Measurements from ENCODE around the gene LTBR.

The LTBR gene

GRCh38 chr12:6368906-6369525 is 14.9 kb upstream of the LTBR start:
- DNase-seq (ENCODE audit: low spot score) = no peak

- DNase-seq (ENCODE audit: low spot score) = no peak
Measured at GRCh38 chr12:6369916-6370575, 13.9 kb upstream of the LTBR start.

- DNase-seq (ENCODE audit: low spot score) = no peak
Measured at GRCh38 chr12:6370576-6370935, 13.4 kb upstream of the LTBR start.

DNA sequence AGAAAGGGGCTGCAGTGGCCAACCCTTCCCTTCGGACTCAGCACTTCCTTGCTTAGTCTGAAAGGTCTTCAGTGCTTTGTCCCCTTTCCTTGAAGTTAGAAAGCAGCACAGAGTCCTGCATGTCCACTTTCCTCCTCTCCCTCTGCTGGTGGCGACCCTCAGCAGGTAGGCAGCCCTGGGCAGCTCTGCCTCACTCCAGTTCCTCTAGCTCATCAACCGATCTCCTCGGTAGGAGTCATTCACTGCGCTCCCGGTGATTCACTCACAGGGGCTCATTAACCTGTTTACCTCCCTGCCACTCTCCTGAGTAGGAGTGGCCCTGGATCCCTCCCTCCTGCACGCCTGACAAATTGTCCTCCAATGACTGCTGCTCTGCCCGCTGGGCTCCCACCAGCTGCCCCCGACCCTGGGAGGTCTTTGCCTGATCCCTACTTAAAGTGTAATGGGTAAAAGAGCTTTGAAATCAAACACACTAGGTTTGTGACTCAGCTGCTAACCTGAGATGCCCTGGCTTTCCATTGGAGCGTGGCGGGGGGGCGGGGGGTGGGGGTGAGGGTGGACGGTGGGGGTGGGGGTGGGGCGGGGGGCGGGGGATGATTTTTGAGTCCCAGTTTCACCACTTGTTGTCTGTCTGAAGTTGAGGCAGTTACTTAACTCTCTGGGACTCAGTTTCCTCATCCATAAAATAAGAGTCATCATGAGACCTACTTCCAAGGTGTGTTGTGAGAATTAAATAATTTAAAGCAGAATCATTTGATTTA is 12.8 kb upstream of the LTBR start:
- peak; percentile 98 for DNase-seq (ENCODE audit: low spot score)

GRCh38 chr12:6372403-6373003 is 11.5 kb upstream of the LTBR start:
- peak; percentile 99 for DNase-seq (ENCODE audit: low spot score)

DNA sequence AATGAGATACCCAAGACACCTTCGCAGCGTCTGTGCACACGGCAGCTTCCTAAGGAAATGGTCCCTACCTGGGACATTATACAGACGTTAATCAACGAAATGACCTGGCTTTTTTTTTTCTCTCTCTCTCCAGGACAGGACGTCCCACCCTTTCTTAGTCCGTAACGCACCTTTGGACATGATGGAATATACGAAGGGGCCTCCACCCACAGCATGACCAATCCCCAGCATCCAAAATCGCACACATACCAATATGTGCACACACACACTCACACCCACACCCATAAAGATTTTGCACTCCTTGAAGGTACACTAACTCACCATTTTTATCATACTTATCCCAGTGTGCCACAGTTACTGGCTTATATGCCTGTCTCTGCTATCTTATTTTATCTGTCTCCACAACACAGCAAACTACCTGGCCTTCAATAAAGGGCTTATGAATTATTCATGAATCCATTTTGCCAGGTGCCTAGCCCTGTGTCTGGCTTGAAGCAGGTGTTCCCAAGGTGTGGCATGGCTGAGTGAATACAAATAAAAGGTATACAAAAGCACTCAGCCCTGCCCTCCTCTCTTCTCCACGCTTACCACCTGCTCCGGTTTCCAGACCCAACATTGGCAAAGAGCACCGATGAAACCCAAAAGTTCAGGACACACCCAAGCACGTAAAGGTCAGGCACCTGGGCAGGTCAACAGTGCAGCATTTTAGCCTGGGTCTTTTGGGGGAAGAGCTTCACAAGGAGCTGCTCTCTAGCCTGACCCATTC is 10.8 kb upstream of the LTBR start:
- DNase-seq (ENCODE audit: low spot score) = peak; percentile 88

DNA sequence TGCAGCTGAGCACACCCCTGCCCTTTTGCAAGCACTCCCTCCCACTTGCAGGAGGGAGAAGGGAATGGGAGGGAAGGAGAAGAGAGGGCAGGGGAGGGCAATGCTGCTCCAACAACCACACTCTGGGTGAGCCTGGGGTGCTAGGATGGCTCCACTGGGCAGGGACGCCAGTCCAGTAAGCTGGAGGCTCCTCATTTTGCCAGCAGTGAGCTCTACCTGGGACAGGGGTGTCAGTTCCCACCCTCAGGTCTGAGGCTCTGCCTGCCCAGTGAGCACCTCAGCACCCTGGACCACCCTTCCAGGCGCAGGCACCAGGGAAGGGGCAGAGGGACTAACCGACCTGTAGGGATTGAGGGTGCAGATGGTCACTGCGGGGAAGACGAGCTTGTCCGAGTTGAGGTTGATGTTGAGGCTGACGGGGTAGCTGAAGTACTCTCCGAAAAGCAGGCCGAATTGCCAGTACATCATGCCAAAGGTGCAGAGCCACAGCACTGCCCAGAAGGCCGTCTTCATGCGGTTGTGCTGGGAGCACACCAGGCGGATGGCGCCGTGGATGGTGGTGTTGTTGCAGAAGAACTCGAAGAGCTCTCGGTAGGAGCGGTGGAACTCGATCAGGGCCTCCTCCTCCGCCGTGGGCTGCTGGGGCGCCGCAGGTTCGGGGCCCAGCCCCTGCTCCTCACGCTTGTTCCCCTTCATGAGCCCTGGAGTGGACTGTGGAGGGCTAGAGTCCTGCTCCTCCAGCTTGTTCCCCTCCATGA is 9.8 kb upstream of the LTBR start:
- peak; percentile 39 for DNase-seq (ENCODE audit: low spot score)

- no peak for DNase-seq (ENCODE audit: low spot score)
Measured at GRCh38 chr12:6374786-6375160, 9.2 kb upstream of the LTBR start.

DNA sequence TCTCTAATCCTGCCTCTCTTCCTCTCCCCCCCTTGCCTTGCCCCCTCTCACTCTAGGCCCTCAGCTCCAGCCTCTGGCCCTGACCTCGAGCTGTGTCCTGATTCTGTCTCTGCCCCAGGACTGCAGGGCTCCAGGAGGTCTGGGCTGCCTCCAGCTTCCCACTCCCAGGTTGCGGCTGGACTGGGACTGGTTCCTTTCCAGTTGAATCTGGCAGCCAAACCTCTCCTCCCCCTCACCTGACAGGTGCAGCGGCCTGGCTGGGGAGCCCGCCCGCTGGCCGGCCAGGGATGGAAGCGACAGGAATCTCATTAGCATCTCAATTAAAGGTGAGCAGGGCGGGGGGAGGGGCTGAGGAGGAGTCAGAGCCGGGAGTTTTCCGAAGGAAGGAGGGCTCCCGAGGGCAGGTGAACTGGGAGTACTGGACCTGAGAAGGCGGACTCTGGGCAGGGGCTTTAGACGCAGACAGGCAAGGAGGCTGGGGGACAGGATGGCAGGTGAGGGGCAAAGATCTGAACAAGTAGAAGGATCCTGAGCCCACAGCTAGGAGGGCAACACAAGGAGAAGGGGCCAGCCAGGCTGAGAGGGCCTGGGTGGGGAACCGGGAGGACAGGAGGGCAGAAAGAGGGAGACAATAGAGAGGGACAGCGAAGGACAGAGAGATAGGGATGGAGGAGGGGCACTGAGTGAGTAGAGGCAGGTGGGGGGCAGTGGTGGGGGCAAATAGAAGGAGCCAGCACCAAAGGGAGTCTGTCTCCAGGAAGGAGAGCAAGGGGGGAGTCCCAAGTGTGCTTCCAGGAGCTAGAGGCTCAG is 8.5 kb upstream of the LTBR start, which contains the start of gene SCNN1A:
Gene SCNN1A, minus strand, starts transcription at position 295 of the 810 bp plus-strand sequence. CDS start 780 bp downstream, outside the sequence.
- DNase-seq (ENCODE audit: low spot score) = peak; percentile 84

DNA sequence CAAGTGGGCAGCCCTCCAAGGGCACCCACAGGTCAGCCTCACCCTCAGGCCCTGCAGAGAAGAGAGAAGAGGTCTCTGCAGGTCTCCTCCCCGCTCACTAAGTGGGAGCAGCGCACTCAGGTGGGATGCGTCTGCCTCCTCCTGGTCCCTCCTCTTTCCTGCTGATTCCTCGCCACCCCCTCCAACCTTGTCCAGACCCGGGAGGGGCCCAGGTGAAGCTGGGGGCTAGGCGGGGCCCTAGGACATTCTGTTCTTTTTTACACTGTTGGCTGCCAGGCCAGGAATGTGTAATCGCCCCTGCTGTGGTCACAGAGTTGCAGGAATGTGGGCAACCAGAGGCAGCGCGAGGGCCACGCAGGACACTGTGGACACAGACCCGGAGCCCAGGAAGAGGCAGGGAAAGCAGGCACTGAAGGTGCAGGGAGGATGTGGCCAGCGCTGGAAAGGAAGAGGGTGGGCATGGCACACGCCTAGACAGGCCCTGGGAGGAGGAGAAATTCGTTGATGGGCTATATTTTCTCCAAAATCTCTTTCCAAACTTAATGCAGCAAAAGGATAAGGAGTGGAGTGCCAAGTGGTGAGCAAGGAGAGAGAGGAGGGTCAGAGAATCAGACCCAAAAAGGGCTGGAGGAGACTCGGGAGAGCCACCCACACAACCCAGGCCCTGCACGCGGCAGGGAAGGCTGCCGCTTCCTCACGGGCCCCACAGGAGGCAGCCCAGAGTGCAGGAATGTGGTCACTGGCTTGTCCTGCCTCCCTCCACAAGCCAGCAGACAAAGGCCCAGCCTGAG is 7.7 kb upstream of the LTBR start:
- peak; percentile 84 for DNase-seq (ENCODE audit: low spot score)

- DNase-seq (ENCODE audit: low spot score) = no peak
Measured at GRCh38 chr12:6376870-6377666, 6.9 kb upstream of the LTBR start.

- peak; percentile 79 for DNase-seq (ENCODE audit: low spot score)
Measured at GRCh38 chr12:6377667-6377994, 6.3 kb upstream of the LTBR start.

DNA sequence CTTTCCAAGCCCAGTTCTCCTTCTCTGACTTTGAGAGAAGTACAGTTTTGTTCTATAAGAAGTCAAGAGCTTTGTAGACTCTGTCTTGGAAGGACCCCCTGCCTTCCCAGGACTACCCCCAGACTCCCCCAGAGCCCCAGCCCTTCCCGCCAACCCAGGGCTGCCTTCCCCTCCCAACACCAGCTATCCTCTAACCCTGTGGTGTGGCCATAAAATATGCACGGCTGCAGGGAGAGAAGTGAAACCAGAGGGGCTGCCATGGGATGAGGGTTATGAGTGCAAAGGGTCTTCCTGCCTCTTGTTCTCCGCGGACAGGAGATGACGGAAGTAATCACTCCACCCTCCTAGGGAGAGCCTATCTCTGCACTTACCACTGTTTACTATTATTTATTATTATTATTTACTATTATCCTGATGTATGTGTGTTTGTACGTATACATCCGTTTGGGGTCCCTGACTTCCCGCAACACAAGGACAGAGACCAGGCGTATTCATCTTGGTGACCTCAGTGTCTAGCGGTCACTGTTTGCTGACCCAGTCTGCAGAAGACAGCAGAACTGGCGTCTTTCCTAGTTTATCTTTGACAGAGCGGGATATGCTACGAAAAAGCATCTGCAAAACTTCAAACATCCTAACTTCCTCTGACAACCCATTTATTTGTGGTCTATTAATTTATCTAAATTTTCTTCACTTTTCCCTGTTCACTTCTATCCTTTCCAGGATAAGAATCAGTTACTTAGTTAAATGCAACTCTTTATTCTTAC is 5.1 kb upstream of the LTBR start:
- DNase-seq (ENCODE audit: low spot score) = no peak

DNA sequence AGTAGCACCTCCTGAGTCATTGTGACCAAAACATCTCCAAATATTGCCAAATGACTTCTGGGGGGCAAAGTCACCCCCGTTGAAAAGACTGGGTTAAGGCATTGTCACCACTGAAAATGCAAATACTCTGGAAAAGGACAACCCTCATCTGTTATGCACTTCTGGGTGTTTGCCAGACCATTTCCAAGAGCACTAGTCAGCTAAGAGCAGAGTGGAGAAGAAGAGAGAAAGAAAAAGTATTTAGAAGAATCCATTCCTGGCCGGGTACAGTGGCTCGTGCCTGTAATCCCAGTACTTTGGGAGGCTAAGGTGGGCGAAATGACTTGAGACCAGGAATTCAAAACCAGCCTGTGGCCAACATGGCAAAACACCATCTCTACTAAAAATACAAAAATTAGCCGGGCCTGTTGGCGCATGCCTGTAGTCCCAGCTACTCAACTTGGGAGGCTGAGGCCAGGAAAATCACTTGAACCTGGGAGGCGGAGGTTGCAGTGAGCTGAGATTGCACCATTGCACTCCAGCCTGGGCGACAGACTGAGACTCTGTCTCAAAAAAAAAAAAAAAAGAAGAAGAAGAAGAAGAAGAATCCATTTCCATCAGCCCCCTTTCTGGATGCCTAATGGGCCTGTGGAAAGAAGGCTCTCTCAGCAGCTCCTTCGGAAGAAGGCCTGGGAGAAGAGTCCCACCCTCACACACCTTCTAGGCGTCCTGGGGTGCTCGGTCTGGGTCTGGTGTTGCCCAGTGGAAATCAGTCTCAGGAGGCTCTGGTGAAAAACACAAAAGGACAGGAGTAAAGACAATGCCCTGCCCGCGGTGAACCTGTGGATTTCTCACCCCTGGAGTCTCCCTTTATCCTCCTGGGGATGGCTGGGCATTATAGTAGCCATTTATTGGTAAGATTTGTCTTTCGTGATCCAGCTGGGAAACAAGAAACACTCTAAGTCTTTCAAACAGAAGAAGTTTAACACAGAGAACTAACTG is 3.5 kb upstream of the LTBR start:
- no peak for DNase-seq (ENCODE audit: low spot score)

DNA sequence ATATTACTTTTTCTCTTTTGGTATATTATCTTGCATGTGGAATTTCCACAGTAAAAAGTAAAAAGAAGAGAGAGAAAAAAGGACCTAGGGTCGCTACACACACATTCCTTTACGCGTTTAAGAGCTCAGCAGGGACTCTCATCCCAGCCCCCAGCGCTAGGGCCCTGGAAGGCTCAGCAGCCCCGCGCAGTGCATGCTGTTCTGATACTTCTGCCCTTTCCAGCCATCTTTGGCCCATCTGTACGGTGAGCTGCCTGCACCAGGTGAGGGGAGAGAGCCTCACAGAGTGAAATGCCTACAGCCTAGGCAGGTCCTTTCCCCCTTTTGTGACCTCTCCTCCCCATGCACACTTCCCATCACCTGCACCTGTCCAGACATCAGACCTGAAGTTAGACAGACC is 1.6 kb upstream of the LTBR start:
- DNase-seq (ENCODE audit: low spot score) = no peak

DNA sequence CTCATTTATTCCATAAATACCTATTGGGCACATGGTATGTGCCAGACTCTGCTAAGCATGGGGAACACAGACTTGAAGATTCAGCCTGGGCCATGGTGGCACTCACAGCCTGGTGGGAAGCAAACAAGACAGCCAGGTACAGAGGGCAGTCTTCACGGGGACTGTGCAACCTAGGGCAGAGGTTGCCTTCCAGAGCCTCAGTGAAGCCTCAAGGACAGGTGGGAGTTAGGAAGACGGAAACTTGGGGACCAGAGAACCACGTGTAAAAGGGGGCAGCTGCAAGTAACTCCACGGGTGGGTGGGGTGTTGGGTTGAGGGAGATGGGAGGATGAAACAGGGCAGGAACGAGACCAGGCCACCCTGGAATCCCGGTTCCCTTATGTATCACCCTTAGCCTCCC is 980 bp upstream of the LTBR start:
- peak; percentile 37 for DNase-seq (ENCODE audit: low spot score)

All from SW480 (cell line).